ENCODE measurements around the gene NOL6.

The NOL6 gene

GRCh38 chr9:33415501-33416038, 58.2 kb downstream of the NOL6 start:
- H3K36me3 Mint-ChIP-seq (ENCODE audit: low read depth) = no peaks in the 10 kb centered on the region
- H3K27ac Mint-ChIP-seq = peak overlapping the region; percentile 82
- peaks cover 42% of the 10 kb centered on the region for H3K4me1 Mint-ChIP-seq (ENCODE audit: low read depth)
- H3K4me3 Mint-ChIP-seq = no peak overlapping the region
- H3K27me3 Mint-ChIP-seq = no peaks in the 10 kb centered on the region
- H3K9me3 Mint-ChIP-seq = no peaks in the 10 kb centered on the region

- Mint-ChIP-seq H3K9me3 (no peaks in the 10 kb centered on the region), H3K4me1 (ENCODE audit: low read depth) (peaks cover 42% of the 10 kb centered on the region), H3K36me3 (ENCODE audit: low read depth) (no peaks in the 10 kb centered on the region), H3K27ac (peak overlapping the region; percentile 82), H3K27me3 (no peaks in the 10 kb centered on the region), H3K4me3 (no peak overlapping the region)
Measured at GRCh38 chr9:33414889-33415500, 58.7 kb downstream of the NOL6 start.

GRCh38 chr9:33414268-33414667, 59.5 kb downstream of the NOL6 start:
- Mint-ChIP-seq H3K27me3 (no peaks in the 10 kb centered on the region), H3K27ac (no peak overlapping the region), H3K36me3 (ENCODE audit: low read depth) (no peaks in the 10 kb centered on the region), H3K4me1 (ENCODE audit: low read depth) (peaks cover 42% of the 10 kb centered on the region), H3K9me3 (no peaks in the 10 kb centered on the region), H3K4me3 (no peak overlapping the region)

Measured in stimulated activated naive CD8-positive, alpha-beta T cell treated with anti-CD3 and anti-CD28 coated beads, Interleukin-15, Interleukin-2, amounts not matched to agents 100 ng/mL and 50 ng/mL, for 24 hours (primary cell).